WTC11 (cell line): Measurements from ENCODE around the gene GHITM. TPM values are rescaled to one million over a fixed set of nuclear protein-coding genes. Genes with fewer than 3 reads are reported as not detected.
A peak's percentile ranks its signal among the peaks of the same experiment; 100 is the strongest.

Source experiments
- ATAC-seq: fragments of 200-7000 bp; cut with Tn5 transposase; 2 replicates; pipeline ENCODE4 v1.10.0; 2021; ENCODE audit warnings: mild to moderate bottlenecking, moderate library complexity
- CTCF ChIA-PET: fragments of 300-600 bp; sonication (Branson Sonifier 250); formaldehyde crosslinking; loops from one replicate; lab custom pipeline; 2021; ENCODE audit warnings: antibody characterized with exemption; lab: Charles Lee
- POLR2A ChIA-PET: fragments of 350-600 bp; sonication (Branson Sonifier 250); formaldehyde crosslinking; loops from one replicate; lab custom pipeline; 2021; ENCODE audit warnings: antibody characterized with exemption; lab: Charles Lee
- DNase-seq: peaks from one replicate; pipeline ENCODE4 v3.0.0; 2021; ENCODE audit warnings: low spot score
- H3K27ac Mint-ChIP-seq: 2 replicates; pipeline ENCODE4 v1.8.0; 2021; ENCODE audit warnings: mixed read lengths
- H3K27me3 Mint-ChIP-seq: 2 replicates; pipeline ENCODE4 v1.8.0; 2021; ENCODE audit warnings: low read depth, mild to moderate bottlenecking, moderate library complexity, mixed read lengths
- H3K36me3 Mint-ChIP-seq: 2 replicates; pipeline ENCODE4 v1.8.0; 2021; ENCODE audit warnings: mixed read lengths
- H3K4me1 Mint-ChIP-seq: 2 replicates; pipeline ENCODE4 v1.8.0; 2022; ENCODE audit warnings: mixed read lengths
- H3K4me3 Mint-ChIP-seq: 2 replicates; pipeline ENCODE4 v1.8.0; 2021; ENCODE audit warnings: mild to moderate bottlenecking, moderate library complexity, mixed read lengths
- H3K9me3 Mint-ChIP-seq: 2 replicates; pipeline ENCODE4 v1.8.0; 2021; ENCODE audit warnings: mixed read lengths
- ATF1 ChIP-seq: sonication (generic); formaldehyde crosslinking; IDR thresholded peaks from 2 replicates; pipeline ENCODE4 v1.8.1; 2023; ENCODE audit warnings: mild to moderate bottlenecking, moderate library complexity, missing genetic modification reagents
- E2F4 ChIP-seq: sonication (generic); formaldehyde crosslinking; IDR thresholded peaks from 2 replicates; pipeline ENCODE4 v1.8.1; 2022; ENCODE audit warnings: low read depth, mild to moderate bottlenecking, moderate library complexity, missing genetic modification reagents, borderline replicate concordance
- ESRRA ChIP-seq: sonication (generic); formaldehyde crosslinking; IDR thresholded peaks from 2 replicates; pipeline ENCODE4 v1.8.1; 2022; ENCODE audit warnings: mild to moderate bottlenecking, missing genetic modification reagents, borderline replicate concordance
- FOXK1 ChIP-seq: sonication (generic); formaldehyde crosslinking; IDR thresholded peaks from 2 replicates; pipeline ENCODE4 v1.8.0; 2022; ENCODE audit warnings: mild to moderate bottlenecking, moderate library complexity, missing genetic modification reagents
- FOXP1 ChIP-seq: sonication (generic); formaldehyde crosslinking; IDR thresholded peaks from 2 replicates; pipeline ENCODE4 v1.8.0; 2022; ENCODE audit warnings: missing genetic modification reagents, mild to moderate bottlenecking, moderate library complexity, borderline replicate concordance
- HMGA2 ChIP-seq: fragments of 250-450 bp; sonication (Bioruptor Pico); IDR thresholded peaks from 2 replicates; pipeline ENCODE4 v1.4.0; 2021; ENCODE audit warnings: mild to moderate bottlenecking, moderate library complexity
- HMGXB4 ChIP-seq: sonication (generic); formaldehyde crosslinking; IDR thresholded peaks from 2 replicates; pipeline ENCODE4 v1.8.1; 2023; ENCODE audit warnings: mild to moderate bottlenecking, moderate library complexity, missing genetic modification reagents
- IRF2 ChIP-seq: sonication (generic); formaldehyde crosslinking; IDR thresholded peaks from 2 replicates; pipeline ENCODE4 v1.8.0; 2022; ENCODE audit warnings: low read depth, missing genetic modification reagents, borderline replicate concordance
- NR1H2 ChIP-seq: sonication (generic); formaldehyde crosslinking; IDR thresholded peaks from 2 replicates; pipeline ENCODE4 v1.9.0; 2021; ENCODE audit warnings: mild to moderate bottlenecking, moderate library complexity, missing genetic modification reagents
- PRDM15 ChIP-seq: sonication (generic); formaldehyde crosslinking; IDR thresholded peaks from 2 replicates; pipeline ENCODE4 v1.8.0; 2022; ENCODE audit warnings: missing genetic modification reagents
- TP53 ChIP-seq: sonication (generic); formaldehyde crosslinking; IDR thresholded peaks from 2 replicates; pipeline ENCODE4 v1.8.1; 2023; ENCODE audit warnings: mild to moderate bottlenecking, missing genetic modification reagents
- ZBTB21 ChIP-seq: sonication (generic); formaldehyde crosslinking; IDR thresholded peaks from 2 replicates; pipeline ENCODE4 v1.8.1; 2023; ENCODE audit warnings: mild to moderate bottlenecking, missing genetic modification reagents, borderline replicate concordance
- ZMAT4 ChIP-seq: fragments of 250-450 bp; sonication (Bioruptor Pico); IDR thresholded peaks from 2 replicates; pipeline ENCODE4 v1.9.0; 2021; ENCODE audit warnings: mild to moderate bottlenecking
- ZNF263 ChIP-seq: sonication (generic); formaldehyde crosslinking; IDR thresholded peaks from 2 replicates; pipeline ENCODE4 v1.8.1; 2022; ENCODE audit warnings: low read depth, mild to moderate bottlenecking, moderate library complexity, missing genetic modification reagents
- ZNF396 ChIP-seq: fragments of 250-450 bp; sonication (Bioruptor Pico); IDR thresholded peaks from 2 replicates; pipeline ENCODE4 v1.8.0; 2021; ENCODE audit warnings: mild to moderate bottlenecking, moderate library complexity, borderline replicate concordance
- ZNF423 ChIP-seq: fragments of 250-450 bp; sonication (Bioruptor Pico); IDR thresholded peaks from 2 replicates; pipeline ENCODE4 v2.1.2; 2022; ENCODE audit warnings: mild to moderate bottlenecking, moderate library complexity
- ZNF425 ChIP-seq: fragments of 250-450 bp; sonication (Bioruptor Pico); conservative IDR thresholded peaks from 2 replicates; pipeline ENCODE4 v1.9.0; 2021; ENCODE audit warnings: mild to moderate bottlenecking
- ZNF512 ChIP-seq: sonication (generic); formaldehyde crosslinking; IDR thresholded peaks from 2 replicates; pipeline ENCODE4 v1.8.1; 2022; ENCODE audit warnings: missing genetic modification reagents, borderline replicate concordance
- total RNA-seq: library from RNA; stranded (reverse); gene quantifications from 3 replicates; pipeline ENCODE4 v1.2.3, GENCODE V29; 2021

GHITM gene
- total RNA-seq, 1 experiment from 2014 or later = 97.6 TPM

GRCh38 chr10:84194424-84195043 is 55.2 kb downstream of the GHITM start, which contains the start of gene CDHR1 (continued):
- TF ChIP-seq HMGXB4 (CRISPR knock-in tag) (peak; percentile 60; the same call in 1 of the 2 replicates), FOXK1 (no peak)

- CTCF ChIA-PET = interaction anchor here (1.5 to 3.1 kb wide), 4 partner anchors 8 to 47 kb away, joined by 5 to 19 read pairs (median 8); no protein-coding TSS in a partner anchor
- ATAC-seq (no peak), DNase-seq (no peak)
- H3K4me3 Mint-ChIP-seq = peak overlapping the region; percentile 68
- peaks cover 9% of the 10 kb centered on the region; the same call in 1 of the 2 replicates for H3K4me1 Mint-ChIP-seq
- POLR2A ChIA-PET = no interaction called here
- peaks cover 57% of the 10 kb centered on the region for H3K27me3 Mint-ChIP-seq
- no peaks in the 10 kb centered on the region for H3K36me3 Mint-ChIP-seq
- no peak overlapping the region for H3K27ac Mint-ChIP-seq
- no peaks in the 10 kb centered on the region for H3K9me3 Mint-ChIP-seq
- no peak for TF ChIP-seq ZNF425 (CRISPR knock-in tag)
- TF ChIP-seq PRDM15 (CRISPR knock-in tag) = 0 out of 2 replicates have a peak, but pooled peaks have one; percentile 11
- no peak for TF ChIP-seq HMGA2 (CRISPR knock-in tag)
- TF ChIP-seq FOXP1 (CRISPR knock-in tag) = no peak
Measured at GRCh38 chr10:84195044-84195830, 55.9 kb downstream of the GHITM start.

- ChIA-PET CTCF (interaction anchor here (3.1 kb wide), 1 partner anchor 41 kb away, joined by 10 read pairs; no protein-coding TSS in a partner anchor), POLR2A (no interaction called here)
- H3K36me3 Mint-ChIP-seq = no peaks in the 10 kb centered on the region
- H3K4me3 Mint-ChIP-seq = 0 out of 2 replicates have a peak overlapping the region, but pooled peaks have one; percentile 68
- H3K4me1 Mint-ChIP-seq = peaks cover 9% of the 10 kb centered on the region; the same call in 1 of the 2 replicates
- no peak overlapping the region for H3K27ac Mint-ChIP-seq
- DNase-seq (no peak), ATAC-seq (no peak)
- no peaks in the 10 kb centered on the region for H3K9me3 Mint-ChIP-seq
- H3K27me3 Mint-ChIP-seq = peaks cover 57% of the 10 kb centered on the region
- TF ChIP-seq E2F4 = no peak
- TF ChIP-seq FOXK1 = no peak
- no peak for TF ChIP-seq TP53
- TF ChIP-seq ZBTB21 (CRISPR knock-in tag) = no peak
- no peak for TF ChIP-seq ATF1 (CRISPR knock-in tag)
- no peak for TF ChIP-seq IRF2 (CRISPR knock-in tag)
- TF ChIP-seq NR1H2 (CRISPR knock-in tag) = no peak
- no peak for TF ChIP-seq ZMAT4 (CRISPR knock-in tag)
- TF ChIP-seq ZNF423 (CRISPR knock-in tag) = no peak
- no peak for TF ChIP-seq ZNF263 (CRISPR knock-in tag)
- TF ChIP-seq ZNF396 = no peak
- no peak for TF ChIP-seq ESRRA (CRISPR knock-in tag)
- TF ChIP-seq ZNF512 (CRISPR knock-in tag) = no peak
Measured at GRCh38 chr10:84196083-84196482, 56.8 kb downstream of the GHITM start.
